ENCODE data around the gene TMEM207.
A peak's percentile ranks its signal among the peaks of the same experiment; 100 is the strongest.

The TMEM207 gene

DNA sequence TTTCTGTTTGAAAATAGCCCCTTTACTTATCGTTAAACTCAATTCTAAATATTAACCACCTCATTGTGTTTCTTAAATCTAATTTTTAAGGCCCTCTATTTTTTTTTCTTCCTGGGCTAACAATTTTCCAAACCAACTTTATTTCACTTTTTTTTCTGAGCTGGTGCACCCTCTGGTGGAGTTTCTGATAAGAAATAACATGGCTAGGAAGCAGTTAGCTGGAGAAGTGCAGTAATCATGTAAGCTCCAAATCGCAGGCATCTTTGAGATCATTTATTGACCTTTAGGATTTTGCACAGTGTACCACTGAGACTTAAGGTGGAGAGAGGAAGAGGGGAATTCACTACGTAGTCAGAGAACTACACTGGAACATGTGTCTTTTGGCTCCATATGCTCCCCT lies 6.4 kb downstream of the TMEM207 start:
- DNase-seq = no peak

- DNase-seq = no peak
Measured at GRCh38 chr3:190442240-190442639, 7.5 kb downstream of the TMEM207 start.

- no peak for DNase-seq
Measured at GRCh38 chr3:190436331-190436730, 13.4 kb downstream of the TMEM207 start.

DNA sequence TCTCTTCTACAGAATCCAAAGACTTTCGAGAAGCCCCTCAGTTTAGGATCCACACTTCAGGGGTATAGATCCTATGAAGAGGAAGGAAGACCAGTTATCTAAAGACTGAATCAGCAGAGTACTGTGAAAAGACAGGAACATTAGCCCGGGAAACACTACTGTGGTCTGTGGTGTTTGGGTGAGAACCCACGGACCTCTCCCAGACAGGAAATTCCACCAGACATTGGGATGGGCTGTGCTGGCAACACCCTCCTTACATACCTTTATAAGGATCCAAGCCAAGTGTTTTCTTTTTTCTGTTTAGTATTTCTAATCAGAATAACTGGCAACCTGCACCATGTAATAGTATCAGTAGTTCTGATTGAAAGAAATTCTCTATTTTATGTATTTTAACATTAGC lies 14.1 kb downstream of the TMEM207 start:
- no peak for DNase-seq

DNA sequence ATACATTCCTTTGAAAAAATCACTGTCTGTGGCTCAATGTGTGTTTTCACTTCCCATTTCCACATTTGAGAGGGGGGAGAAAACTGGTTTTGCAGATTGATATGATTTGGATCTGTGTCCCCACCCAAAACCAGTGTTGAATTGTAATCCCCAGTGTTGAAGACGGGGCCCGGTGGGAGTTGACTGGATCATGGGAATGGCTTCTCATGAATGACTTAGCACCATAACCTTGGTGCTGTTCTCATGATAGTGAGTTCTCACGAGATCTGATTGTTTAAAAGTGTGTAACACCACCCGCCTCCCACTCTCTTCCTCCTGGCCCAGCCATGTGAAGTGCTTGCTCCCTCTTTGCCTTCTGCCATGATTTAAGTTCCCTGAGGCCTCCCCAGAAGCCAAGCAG lies 16.1 kb downstream of the TMEM207 start:
- no peak for DNase-seq

DNA sequence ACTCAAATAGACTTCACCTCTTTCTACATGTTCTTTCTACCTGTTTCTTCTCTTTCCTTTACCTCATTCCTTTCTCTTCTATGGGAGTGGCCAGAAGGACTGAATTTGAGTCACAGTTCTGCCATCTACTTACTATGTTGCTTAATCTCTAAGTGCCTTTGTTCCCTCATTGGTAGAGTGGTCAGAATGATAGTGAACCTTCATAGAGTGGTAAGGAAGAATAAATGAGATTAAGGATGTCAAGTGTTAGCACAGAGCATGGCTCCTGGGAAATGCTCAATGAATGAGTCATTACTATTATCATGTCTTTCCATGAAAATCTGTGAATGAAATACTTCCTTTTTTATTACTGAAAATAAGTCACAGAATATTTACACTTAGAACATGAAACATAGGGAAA lies 17.5 kb downstream of the TMEM207 start:
- DNase-seq = no peak

DNA sequence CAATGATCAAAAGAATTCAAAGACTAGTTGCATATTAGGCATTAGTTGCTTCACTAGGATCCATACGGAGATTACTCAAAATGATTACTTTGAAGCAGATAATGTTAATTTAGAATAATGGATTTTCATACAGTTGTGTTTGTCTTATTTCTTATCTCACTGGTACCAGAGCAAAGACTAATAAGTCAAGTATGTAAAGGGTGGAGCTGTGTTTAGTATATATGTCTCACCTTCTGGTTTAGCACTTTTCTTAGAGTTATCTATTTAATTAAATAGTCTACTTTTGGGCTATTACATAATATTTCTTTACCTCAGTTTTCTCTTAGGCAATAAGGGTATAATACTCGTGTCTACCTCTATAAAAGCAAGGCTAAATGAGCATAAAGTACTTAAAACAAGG lies 18.8 kb downstream of the TMEM207 start:
- DNase-seq = no peak

DNA sequence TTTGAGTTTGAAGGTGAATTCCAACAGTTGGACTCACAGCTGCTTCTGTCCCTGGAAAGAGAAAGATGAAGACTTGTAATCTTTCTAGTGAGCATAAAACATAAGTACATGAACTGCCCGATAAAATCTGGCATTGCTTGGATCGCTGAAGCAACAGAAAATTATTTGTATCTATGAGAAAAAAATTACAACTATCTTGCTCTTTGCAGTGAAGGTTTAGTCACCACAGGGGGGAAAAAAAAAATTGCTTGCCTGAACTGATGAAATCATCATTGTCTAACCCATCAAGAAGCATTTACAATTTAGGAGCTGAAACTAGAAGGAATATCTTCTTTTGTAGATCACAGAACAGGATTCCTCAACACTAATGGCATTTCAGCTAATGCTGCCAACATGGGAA lies 20.0 kb downstream of the TMEM207 start:
- DNase-seq = no peak

- no peak for DNase-seq
Measured at GRCh38 chr3:190426806-190427507, 22.7 kb downstream of the TMEM207 start.

DNA sequence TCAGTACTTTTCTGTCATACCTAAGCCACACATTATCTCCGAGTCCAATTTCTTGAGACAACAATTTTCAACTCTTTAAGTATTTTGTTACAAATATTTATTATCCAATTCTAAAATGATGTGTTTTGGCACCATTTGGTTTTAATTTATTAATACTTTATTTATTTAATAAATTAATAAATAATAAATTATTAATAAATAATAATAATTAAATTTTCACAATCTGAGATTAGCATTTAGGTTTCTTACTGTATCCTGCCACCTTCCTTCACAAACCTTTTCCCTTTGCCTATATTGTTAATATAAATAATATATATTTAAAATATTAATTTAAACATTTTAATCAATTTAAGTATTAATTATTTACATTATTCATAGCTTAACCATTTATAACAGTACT lies 23.9 kb downstream of the TMEM207 start:
- DNase-seq = no peak

- peak; percentile 22 for DNase-seq
Measured at GRCh38 chr3:190424478-190425439, 24.9 kb downstream of the TMEM207 start.

DNA sequence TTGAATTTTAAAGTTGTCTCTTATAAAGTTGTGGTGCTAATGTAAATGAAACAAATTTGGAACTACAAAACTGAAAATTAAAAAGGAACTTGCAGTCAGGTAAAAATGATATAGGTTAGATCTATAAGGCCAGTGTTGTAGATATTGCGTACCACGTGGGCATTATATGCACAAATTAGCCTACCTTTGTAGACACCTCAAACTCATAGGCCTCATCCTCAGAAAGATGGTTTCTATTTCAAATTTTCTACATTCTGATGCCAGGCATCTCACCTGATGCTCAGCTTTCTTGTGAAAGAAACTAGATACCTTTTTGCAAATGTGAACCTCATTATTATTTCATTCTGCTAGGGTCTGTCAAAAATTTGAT lies 25.6 kb downstream of the TMEM207 start:
- DNase-seq = no peak

DNA sequence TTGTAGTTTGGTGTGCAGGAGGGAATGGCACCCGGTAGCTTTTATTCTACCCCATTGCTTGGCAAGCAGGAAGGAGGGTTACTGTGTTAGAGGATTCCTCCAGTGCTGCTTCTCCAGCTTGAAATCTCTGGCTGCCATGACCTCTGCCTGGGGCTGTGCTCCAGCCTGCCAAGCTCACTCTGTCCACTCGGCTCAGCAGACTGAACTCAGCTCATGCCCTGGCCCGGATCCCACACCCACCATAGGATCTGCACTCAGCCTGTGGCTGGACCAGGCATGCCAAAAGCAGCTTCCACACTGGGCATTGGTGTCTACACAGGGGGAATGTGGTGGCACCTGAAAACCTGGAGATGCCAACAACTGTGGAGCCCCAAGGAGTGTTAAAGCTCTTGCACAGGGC lies 35.4 kb downstream of the TMEM207 start:
- no peak for DNase-seq

- no peak for DNase-seq
Measured at GRCh38 chr3:190404715-190405114, 45.0 kb downstream of the TMEM207 start.

- DNase-seq = no peak
Measured at GRCh38 chr3:190401963-190402362, 47.7 kb downstream of the TMEM207 start.

DNA sequence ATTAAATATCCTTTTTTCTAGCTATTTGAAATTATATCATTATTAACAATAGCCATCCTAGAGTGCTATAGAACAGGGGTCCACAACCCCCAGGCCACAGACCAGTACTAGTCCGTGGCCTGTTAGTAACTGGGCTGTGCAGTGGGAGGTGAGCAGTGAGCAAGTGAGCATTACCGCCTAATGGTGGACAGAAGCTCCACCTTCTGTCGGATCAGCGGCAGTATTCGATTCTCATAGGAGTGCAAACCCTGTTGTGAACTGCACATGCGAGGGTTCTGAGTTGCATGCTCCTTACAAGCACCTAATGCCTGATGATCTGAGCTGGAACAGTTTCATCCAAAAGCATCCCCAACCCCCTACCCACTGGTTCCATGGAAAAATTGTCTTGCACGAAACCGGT lies 50.0 kb downstream of the TMEM207 start:
- DNase-seq = no peak

GRCh38 chr3:190397889-190398288 lies 51.8 kb downstream of the TMEM207 start:
- DNase-seq = no peak

DNA sequence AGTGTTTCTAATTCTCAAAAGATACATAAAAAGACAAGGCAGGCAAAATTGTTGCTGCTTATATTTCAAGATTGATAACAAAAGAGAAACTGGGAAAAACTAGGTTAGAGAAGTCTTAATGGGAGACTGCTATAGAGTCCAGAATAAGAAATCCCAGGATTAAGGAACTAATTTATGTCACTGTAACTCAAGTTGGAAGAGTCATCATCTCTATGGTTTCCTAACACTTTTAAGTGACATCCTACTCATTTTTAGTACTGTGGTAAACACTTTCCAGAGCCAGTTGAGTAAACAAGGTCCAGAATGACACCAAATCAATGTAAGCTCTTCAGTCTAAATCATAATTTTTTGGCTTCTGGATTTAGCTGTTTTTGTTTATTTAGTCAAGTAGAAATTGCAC lies 53.7 kb downstream of the TMEM207 start:
- no peak for DNase-seq

DNA sequence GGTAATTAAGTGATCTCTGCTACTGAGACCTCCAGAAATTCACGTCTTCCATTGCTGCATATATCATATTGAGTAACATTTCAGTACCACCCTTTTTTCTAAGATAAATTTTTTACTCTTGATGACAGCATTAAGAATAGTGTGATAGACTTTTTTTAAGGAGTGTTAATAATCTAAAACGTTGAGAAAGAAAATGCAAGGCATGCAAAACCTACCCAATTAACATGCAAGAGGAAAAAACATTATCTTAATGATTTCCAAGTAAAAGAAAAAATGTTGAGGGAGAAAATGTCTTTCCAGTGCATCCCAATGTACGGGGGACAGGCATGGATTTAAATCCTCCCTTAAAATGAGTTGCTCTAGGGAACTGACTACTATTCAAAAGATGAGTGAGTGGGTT lies 61.0 kb downstream of the TMEM207 start:
- DNase-seq = no peak

GRCh38 chr3:190387578-190388213 lies 62.0 kb downstream of the TMEM207 start, which contains the start of gene CLDN16:
TSS of gene CLDN16 (plus strand) at chr3:190388163. CDS start at chr3:190388330, 167 bp downstream.
- no peak for DNase-seq

- DNase-seq = no peak
Measured at GRCh38 chr3:190385731-190386688, 63.7 kb downstream of the TMEM207 start.

GRCh38 chr3:190384309-190384756 lies 65.4 kb downstream of the TMEM207 start:
- DNase-seq = no peak

All from DMS79 treated with DMSO at 0.1 percent for 48 hours (cell line).